NCI-H748 (cell line): ENCODE data around the gene LSM7.

Source experiments
- DNase-seq: peaks from one replicate; lab custom pipeline; 2025; ENCODE audit not compliant: unreplicated experiment; lab: John Stamatoyannopoulos, UW

Gene LSM7

DNA sequence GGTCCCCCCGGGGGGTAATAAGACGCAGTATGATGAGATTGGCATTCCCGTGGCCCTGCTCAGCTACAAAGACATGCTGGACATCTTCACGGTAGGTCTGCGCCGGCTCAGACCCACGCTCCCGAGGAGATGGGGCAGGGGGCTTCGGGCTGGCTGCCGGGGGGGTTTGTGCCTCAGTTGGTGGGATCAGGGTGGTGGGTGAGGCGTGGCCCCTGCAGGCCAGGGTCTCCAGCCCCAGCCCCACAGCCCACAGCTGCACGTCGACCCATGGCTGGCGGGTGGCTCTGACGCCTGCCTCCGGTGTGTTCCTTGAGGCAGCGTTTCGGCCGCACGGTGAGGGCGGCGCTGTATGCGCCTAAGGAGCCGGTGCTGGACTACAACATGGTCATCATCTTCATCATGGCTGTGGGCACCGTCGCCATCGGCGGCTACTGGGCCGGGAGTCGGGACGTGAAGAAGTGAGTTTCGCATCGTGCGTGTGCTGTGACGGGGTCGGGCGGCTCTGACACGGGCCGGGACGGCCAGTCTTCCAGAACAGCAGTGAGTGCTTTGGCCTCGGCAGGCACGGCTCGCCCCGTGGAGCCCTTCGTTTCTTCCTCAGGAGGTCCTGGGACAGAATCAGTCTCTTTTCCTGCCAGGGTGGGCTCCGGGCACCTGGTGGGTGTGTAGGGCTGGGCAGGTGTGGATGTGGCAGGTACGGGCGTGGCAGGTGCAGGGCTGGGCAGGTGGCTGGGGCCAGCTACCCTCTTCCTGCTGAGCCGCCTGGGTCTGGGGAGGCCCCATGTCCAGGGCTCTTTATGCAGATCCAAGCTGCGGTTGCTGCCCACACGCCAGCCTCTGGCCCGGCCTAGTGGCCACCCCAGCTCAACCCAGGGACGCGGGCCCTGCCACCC, 10.6 kb upstream of the LSM7 start:
- no peak for DNase-seq

DNA sequence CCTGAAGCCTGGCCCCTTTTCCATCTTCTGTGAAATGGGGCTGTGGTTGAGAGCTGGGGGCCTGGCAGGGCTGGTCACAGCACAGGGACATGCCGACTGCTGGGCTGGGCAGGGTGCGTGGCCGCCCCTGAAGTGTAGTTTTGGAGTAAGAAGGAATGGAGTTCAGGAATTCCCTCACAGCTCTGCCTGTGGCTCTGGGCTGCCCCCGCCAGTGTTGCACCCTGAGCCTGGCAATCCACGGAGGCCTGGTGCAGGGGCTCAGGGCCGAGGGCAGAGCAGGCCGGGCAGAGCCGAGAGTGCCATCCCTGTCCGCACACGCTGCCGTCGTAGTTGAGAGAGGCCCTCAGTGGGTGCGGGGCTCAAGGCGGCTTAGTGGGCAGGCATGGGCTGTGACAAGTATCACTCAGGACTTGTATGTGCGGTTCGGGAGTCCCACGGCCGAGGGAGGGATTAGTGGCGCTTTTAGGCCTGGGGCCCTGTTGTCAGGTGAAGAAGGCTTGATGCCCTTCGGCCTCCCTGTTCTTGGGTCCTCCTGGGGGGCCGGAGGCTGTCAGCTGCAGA, 9.7 kb upstream of the LSM7 start:
- no peak for DNase-seq

DNA sequence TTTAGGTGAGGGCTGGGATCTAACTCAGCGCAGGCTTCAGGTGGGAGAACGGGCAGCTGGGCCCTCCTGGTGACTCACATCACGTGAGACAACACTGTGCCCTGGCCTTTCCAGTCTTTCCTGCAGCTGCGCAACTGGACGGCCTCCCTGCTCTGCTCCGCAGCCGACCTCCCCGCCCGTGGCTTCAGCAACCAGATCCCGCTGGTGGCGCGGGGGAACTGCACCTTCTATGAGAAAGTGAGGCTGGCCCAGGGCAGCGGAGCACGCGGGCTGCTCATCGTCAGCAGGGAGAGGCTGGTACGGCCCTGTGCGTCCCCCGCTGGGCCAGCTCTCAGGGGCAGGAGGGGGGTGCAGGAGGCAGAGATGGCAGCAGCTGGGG, 8.9 kb upstream of the LSM7 start:
- DNase-seq = peak; percentile 28

DNA sequence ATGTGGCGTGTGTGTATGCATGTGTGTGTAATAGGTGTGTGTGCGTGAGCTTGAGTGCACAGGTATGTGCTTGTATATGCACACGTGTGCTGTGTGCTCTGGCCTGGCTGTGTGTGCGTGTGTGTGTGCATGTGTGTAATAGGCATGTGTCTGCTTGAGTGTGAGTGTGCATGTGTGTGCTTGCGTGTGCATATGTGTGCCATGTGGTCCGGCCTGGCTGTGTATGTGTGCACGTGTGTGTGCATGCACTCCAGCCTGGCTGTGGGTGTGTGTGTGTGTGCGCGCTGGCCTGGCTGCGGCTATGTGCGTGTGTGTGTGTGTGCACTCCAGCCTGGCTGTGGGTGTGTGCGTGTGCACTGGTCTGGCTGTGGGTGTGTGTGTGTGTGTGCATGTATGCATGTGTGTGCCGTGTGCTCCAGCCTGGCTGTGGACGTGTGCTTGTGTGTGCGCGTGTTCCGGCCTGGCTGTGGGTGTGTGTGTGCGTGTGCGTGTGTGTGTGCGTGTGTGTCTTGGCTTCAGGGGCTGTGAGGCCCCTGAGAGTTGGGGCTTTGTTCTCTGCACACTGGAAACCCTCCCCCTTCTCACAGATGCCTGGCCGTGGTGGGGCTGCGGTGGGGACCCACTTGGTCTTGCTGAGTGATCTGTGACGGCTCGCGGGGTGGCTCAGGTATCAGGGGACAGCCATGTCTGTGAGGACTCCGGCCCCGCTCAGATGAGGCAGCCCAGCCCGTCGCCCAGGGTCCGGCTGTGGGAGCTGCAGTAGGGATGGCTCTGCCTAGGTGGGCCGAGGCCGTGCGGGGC, 8.3 kb upstream of the LSM7 start:
- no peak for DNase-seq

DNA sequence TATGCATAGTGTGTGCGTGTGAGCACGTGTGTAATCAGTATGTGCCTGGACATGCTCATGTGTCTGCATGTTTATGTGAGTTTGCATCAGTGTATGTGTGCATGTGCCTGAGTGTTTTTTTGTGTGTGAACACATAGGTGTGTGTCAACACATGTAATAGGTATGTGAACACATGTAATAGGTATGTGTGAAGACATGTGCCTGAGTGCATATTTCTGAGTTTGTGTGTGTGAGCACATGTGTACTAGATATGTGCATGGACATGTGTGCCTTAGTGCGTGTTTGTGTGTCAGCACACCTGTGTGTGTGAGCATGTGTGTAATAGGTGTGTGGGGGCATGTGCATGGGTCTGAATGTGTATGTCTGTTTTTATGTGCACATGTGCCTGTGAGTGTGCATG, 7.5 kb upstream of the LSM7 start:
- no peak for DNase-seq

DNA sequence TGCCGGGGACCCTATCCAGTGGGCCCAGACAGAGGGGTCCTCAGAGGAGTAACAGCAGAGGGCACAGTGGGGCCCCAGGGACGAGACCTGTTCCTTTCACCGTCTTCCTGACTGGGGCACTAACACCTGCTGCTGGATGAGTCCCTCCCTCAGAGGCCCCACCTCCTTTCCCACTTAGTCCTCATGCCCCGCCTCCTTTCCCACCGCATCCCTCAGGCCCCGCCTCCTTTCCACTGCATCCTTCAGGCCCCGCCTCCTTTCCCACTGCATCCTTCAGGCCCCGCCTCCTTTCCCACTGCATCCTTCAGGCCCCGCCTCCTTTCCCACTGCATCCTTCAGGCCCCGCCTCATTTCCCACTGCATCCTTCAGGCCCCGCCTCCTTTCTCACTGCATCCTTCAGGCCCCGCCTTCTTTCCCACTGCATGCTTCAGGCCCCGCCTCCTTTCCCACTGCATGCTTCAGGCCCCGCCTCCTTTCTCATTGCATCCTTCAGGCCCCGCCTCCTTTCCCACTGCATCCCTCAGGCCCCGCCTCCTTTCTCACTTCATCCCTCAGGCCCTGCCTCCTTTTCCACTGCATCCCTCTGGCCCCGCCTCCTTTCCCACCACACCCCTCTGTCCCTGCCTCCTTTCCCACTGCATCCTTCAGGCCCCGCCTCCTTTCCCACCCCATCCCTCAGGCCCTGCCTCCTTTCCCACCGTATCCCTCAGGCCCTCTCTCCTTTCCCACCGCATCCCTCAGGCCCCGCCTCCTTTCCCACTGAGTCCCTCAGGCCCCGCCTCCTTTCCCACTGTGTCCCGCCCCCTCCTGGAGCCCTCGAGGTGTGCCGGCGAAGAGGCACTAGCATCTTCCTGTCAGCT, 6.8 kb upstream of the LSM7 start:
- no peak for DNase-seq

DNA sequence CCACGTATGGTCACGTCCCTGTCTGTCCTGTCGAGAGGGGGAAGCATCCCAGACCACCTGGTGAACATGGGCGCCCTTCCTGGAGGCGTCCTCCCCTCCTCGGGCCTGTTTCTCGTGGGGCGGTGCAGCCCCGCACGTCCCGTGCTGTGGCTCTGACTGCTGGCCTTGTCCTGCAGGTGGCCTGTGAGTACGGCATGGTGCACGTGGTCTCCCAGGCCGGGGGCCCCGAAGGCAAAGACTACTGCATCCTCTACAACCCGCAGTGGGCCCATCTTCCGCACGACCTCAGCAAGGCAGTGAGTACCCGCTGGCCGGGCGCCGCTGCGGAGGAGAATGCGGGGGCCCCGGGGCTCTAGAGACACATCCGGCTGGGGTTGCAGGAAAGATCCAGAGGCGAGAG, 6.0 kb upstream of the LSM7 start:
- DNase-seq = no peak

DNA sequence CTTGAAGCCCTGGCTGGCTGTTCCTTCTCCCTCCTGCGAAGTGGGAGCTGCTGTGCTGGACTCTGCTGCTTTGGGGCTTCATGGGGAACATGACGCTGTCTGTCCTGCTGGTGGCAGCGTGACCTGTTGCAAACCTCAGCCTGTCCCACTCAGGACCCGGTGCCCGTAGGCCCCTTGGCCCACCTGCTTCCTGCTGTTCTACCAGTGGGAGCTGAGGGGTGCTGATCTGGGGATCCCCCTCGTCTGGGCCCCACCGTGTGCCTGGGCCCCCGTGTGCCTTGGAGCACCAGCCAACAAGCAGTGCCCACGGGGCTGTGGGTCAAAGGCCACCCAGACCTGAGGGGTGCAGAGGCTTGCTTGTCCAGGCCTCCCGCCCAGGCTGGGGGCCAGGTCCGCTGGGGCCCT, 5.4 kb upstream of the LSM7 start:
- peak; percentile 19 for DNase-seq

DNA sequence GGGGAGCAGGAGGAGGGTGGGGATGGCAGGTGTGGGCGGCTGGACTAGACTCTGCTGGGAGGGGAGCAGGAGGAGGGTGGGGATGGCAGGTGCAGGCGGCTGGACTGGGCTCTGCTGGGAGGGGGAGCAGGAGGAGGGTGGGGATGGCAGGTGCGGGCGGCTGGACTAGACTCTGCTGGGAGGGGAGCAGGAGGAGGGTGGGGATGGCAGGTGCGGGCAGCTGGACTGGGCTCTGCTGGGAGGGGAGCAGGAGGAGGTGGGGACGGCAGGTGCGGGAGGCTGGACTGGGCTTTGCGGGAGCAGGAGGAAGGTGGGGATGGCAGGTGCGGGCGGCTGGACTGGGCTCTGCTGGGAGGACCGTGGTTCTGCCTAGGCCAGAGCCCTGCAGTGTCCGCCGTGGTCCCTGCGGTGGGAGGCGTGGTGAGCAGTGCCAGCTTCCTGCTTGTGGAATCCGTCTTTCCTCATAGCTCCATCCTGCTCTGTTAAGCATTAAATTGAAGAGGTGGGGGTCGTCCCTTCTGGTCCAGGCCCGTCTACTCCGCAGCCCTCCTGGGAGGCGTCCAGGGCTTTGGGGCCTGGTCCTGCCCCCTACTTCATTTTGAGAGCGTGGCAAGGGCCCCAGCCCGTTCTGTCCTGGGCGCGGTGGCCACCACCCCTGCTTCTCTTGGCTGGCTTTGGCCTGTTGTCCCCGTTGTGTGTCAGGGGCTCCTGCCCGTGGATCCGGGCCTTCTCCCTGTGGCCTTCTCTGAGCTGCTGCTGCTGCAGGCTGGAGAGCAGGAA, 4.8 kb upstream of the LSM7 start:
- peak; percentile 97 for DNase-seq

DNA sequence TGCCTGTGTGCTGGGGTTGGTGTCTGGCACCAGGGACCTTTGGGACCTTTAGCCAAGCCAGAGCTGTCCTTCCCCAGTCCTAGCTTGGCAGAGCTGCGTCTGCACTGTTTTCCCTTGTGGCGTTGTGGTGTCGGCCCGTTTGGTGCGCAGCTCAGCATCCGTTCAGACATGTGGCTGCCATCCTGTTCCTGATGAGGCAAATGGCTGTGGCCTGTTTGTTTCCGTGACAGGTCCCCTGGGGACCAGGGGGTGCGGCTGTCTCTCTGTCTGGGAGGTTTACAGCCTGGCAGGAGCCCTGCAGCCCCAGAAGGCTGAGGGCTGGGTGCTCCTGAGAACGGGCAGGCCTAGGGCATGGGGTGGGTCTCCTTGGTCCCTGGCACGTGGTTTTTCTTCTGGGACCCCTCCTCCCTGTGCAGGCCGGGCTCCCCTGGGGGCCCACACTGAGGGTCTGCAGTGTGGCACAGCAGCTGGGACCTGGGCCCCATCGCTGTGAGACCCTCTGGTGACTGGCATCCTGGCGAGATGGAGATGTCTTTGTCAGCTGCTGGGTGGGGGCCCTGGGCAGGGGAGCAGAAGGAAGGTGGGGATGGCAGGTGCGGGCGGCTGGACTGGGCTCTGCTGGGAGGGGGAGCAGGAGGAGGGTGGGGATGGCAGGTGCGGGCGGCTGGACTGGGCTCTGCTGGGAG, 4.1 kb upstream of the LSM7 start:
- peak; percentile 87 for DNase-seq

DNA sequence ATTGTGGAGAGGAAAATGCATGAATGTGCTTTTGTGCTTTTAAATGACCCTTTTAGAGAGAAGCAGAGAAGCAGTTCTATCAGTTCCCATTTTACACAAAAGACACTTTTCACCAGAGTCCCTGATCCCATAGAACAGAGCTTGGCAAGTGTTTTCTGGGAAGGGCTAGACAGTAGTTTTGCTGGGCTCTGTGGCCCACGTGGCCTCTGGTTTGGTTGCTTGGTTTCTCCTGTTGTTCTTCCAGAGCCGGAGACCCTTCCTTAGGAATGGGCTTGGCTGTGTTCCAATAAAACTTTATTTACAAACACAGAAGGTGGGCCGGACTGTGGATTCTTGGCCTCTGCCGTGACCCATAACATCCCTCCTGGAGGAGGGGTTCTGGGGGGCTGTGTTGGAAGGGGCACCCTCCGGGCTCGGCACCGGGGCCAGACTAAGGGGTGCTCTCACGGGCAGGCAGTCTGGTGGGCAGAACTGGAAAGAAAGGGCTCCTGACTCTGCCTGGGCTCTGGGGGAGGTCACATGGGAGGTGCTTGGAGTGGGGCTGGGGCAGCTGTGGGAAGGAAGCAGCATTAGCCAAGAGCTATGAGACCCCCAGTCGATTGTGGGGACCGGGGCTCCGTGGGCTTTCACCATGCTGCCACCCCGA, 3.3 kb upstream of the LSM7 start:
- peak; percentile 35 for DNase-seq

DNA sequence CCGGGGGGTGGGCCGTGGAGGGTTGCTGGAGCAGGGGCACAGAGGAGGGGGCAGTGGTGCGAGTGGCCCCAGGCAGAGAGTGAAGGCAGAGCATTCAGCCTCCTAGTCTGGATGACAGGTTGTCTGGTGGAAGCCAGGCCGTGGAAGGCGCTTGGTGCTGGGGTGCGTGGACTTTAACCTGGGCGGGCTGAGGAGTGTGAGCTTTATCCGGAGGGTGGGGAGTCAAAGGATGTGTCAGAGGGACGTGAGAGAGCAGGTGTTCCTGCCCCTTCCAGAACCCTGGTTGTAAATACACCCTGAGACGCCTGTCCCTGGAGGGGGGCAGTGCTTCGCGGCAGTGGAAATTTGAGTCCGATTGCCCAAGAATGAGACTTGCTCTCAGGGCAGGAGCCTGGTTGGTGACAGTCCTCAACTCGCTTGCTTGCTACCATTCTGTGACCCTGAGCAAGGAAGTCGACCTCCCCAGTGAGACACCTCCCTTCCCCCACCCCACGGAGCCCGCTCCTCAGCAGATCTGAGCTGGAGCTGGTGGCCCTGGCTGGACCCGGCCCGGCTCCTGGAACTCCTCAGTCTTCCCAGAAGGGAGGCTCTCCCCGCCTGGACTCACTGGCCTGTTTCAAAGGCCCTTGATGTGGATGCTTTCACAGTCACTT, 2.4 kb upstream of the LSM7 start:
- DNase-seq = peak; percentile 38

DNA sequence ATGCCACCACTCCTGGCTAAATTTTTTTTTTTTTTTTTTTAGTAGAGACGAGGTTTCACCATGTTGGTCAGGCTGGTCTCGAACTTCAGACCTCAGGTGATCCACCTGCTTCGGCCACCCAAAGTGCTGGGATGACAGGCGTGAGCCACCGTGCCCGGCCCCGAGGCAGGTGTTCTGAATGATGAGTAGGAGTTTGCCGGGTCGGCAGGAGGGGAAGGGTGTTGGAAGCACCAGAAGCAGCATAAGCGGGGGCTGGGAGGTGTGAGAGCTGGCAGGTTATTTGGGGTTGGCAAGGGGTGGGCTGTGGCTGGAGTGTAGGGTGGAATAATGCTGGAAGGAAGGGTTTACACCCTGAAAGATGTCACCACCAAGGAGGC, 1.9 kb upstream of the LSM7 start:
- DNase-seq = no peak

DNA sequence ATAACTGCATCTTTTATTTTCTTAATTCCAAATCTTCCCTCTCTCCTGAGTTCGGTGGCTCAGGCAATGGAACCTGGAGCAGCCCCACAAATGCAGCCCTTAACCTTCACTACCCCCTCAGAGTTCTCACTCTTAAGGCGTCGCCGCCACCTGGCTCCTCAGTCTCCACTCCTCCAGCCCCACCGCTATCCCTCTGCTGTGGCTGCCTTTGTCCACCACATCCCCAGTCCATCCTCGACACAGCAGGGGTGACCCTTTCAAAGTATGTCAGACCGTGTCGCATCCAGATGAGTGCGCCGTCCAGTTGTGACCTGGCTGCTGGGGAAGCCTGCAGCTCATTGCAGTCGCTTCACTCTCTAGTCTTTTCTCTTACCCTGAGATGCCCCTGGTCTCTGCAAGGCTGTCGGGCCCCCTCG, 1.1 kb upstream of the LSM7 start:
- DNase-seq = peak; percentile 50

DNA sequence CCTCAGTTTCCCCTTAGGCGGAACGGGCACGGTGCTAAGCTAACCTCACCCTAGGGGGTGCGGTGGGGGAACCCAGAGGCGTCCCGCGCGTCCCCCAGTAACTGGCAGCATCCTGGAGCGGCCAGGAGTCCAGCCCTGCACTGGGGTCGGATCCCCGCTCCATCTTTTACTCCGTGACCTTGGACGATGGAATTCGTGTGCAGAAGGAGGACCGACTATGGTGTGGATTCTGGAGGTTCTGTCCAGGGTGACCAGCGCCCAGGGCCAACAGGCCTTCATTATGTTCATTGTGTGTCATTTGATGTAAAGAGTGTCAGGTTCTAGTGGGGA, 728 bp upstream of the LSM7 start:
- DNase-seq = no peak

DNA sequence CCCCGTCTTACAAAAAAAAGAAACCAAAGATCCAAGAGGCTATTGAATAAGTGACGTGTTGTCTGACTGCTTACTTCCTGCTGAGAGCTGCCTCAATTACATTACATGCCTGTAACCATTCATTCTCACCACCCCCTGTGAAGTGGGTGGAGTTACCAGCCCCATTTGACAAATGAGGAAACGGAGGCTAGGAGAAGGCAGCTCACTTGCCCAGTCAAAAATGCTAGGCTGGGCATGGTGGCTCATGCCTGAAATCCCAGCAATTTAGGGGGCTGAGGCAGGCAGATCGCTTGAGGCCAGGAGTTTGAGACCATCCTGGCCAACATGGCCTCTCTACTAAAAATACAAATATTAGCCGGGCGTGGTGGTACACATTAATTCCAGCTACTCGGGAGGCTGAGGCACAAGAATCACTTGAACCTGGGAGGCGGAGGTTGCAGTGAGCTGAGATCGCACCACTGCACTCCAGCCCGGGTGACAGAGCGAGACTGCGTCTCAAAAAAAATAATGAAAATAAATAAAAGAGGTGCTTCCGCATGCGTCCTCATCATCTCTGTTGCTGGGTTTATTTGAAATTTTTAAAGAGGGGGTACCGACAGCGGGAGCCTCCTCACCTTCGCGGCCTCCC, 499 bp downstream of the LSM7 start:
- peak; percentile 61 for DNase-seq

DNA sequence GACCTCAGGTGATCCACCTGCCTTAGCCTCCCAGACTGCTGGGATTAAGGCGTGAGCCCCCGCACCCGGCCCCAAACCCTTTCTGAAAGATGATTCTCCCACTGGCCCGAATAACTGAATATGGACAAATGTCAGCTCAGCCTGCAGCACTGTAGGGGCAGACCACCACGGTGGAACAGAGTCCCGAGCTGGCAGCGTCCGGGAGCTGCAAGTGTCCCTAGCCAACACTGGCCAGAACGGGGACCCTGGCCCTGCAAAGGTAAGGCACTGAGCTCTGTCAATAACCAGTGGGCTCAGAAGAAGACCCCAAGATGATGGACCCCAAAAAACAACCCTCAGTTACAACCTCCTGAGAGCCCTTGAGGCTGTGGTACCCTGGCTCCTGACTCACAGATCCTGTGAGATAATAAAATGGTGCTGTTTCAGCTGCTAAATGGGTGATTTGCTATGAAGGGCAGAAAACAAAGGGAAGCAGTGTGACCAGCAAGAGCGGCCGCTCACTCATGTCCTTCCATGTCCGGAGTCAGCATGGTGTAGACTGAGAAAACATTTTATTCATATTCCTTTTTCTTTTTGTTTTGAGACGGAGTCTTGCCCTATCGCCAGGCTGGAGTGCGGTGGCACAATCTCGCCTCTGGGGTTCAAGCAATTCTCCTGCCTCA, 1.6 kb downstream of the LSM7 start:
- DNase-seq = no peak
